Hepatocyte (in vitro differentiated cells): ENCODE measurements around the gene LMNB1.

Experiments used
- CTCF ChIP-seq: fragments of 200-600 bp; sonication (generic); IDR thresholded peaks from 2 replicates; pipeline ENCODE4 v1.5.1; 2016; ENCODE audit warnings: antibody characterized with exemption, mild to moderate bottlenecking; ENCODE audit not compliant: poor library complexity
- EZH2 ChIP-seq: fragments of 200-600 bp; sonication (generic); IDR thresholded peaks from 2 replicates; pipeline ENCODE4 v1.6.1; 2016; ENCODE audit warnings: antibody characterized with exemption, mild to moderate bottlenecking, borderline replicate concordance

- TF ChIP-seq CTCF (no peak), EZH2 (no peak)
Measured at GRCh38 chr5:126883564-126884245, 106.8 kb downstream of the LMNB1 start.
